Stimulated activated CD8-positive, alpha-beta memory T cell treated with anti-CD3 and anti-CD28 coated beads, Interleukin-2, amount 100 ng/mL, for 1 hour (primary cell): ENCODE measurements around the gene WFDC10B.
"Not testable (repeated sequence)": the region's sequence is repeated elsewhere in the genome, so short reads cannot be mapped to it uniquely, and the experiment has no call there.

Experiments used
- DNase-seq, 2 donors: peaks; one replicate each; pipeline ENCODE4 v3.0.0-alpha.2; 2020; ENCODE audit warnings: low read depth in 2 of 2

The WFDC10B gene

DNA sequence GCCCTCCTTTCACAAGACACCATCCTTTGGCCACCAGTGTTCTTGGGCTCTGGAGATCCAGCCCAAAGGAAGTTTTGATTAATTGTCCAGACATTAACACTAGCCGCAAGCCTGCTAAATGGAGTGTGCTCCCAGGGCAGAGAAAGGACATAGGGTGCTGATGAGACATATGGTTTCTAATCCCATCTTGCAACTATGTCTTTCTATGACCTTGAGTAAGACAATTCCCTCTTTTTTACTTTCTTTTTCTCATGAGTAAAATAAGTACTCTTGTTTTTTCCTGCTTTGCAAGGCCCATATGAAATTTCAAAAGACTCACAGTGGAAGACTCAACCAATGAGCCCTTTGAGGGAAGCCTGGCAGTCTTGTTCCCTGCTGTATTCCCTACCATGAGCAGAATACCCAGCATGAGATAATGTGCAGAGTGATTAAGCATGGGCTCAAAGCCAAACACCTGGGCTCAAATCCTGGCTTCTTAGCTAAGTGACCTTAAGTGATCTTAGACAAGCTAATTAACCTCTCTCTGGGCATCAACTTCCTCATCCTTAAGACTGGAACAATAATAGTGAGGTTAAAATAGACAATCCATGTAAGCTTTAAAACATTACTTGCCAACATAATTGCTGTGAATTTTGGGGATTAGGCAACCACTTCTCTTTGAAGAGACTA is at the start of gene WFDC10B:
WFDC10B (minus strand) TSS at position 51 of the 669 bp plus-strand sequence. CDS start 19,027 bp downstream, outside the sequence.
- no peak for DNase-seq

GRCh38 chr20:45752746-45753145 is 47.9 kb upstream of the WFDC10B start:
- no peak for DNase-seq

DNA sequence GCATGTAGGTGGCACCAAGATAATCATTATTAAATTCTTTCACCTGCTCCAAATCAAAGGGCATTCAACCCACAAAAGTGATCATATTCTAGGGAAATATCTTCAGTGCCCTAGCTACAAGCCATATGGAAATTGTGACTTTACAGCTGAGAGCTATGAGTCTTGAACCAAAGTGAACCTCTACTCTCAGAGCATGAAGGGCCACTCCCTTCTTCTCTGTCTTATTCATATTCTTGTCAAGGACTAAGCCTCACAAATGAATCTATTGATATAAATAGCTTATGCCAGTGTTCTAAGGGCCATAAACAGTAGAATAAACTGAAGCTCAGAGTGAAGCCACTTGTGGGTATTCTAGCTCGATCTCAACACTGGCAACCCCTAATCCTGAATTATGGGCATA is 46.9 kb upstream of the WFDC10B start:
- DNase-seq: no peak

- no peak for DNase-seq
These were observed 40.2 kb upstream of the WFDC10B start for GRCh38 chr20:45745015-45745414.

GRCh38 chr20:45742596-45742995 is 37.8 kb upstream of the WFDC10B start:
- DNase-seq: no peak

DNA sequence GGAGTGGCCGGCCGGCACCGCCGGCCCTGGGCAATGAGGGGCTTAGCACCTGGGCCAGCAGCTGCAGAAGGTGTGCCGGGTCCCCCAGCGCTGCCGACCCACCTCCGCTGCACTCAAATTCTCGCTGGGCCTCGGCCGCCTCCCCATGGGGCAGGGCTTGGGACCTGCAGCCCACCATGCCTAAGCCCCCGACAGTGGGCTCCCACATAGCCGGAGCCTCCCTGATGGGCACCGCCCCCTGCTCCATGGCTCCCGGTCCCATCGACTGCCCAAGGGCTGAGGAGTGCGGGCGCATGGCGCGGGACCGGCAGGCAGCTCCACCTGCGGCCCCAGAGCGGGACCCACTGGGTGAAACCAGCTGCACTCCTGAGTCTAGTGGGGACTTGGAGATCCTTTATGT is 31.2 kb upstream of the WFDC10B start:
- no peak for DNase-seq

DNA sequence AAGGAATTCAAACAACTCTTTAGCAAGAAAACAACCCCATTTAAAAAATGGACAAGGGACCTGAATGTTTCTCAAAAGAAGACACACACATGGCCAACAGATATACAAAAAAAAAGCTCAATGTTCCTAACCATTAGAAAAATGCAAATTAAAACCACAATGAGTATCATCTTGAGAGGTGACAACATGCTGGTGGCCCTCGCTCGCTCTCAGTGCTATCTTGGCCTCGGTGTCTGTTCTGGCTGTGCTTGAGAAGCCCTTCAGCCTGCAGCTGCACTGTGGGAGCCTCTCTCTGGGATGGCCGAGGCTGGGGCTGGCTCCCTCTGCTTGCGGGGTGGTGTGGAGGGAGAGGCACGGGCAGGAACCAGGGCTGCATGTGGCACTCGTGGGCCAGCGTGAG is 30.7 kb upstream of the WFDC10B start:
- DNase-seq: no peak

- no peak for DNase-seq
These were observed 27.4 kb upstream of the WFDC10B start for GRCh38 chr20:45732199-45732598.

- no peak for DNase-seq
These were observed 22.2 kb upstream of the WFDC10B start for GRCh38 chr20:45727044-45727443.

- no peak for DNase-seq
These were observed 20.3 kb upstream of the WFDC10B start for GRCh38 chr20:45725134-45725533.

DNA sequence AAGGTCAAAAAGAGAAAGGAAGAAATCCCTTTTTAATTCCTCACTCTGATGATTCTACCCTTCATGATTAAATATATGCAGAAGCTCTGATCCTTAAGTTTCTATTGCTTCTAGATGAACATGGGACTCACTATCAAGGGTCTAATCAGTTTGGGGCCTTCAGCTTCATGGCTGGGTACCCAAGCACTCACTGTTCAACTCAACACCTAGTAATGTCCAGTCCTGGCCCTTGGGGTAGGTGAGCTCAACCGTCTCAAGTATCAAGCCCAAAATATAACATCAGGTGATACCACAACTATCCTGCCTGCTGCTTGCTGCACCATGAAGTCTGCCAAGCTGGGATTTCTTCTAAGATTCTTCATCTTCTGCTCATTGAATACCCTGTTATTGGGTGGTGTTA is 17.2 kb upstream of the WFDC10B start, which contains the start of gene SPINT4:
SPINT4 (plus strand) TSS at position 301 of the 400 bp plus-strand sequence; CDS start at position 322, 21 bp downstream.
- no peak for DNase-seq

GRCh38 chr20:45716141-45716688 is 11.4 kb upstream of the WFDC10B start:
- not testable (repeated sequence) for DNase-seq

DNA sequence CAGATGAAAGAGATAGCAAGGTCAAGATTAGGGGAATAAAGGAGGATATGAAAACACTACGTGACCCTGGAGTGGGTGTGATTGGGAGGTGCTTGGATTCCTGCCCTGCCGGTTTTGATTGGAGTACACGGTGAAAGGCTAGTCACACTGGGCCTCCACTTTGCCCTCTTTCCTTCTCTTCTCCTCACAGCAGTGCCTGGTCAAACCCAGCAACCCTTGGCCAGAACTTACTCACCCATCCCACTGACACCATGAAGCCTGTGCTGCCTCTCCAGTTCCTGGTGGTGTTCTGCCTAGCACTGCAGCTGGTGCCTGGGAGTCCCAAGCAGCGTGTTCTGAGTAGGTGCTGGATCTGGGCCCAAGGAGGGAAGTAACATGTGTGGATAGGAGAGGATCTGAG is 2.9 kb downstream of the WFDC10B start, which contains the start of gene WFDC13:
WFDC13 (plus strand) TSS at position 166 of the 400 bp plus-strand sequence; CDS start at position 252, 86 bp downstream.
- no peak for DNase-seq

- no peak for DNase-seq
These were observed 3.7 kb downstream of the WFDC10B start for GRCh38 chr20:45701104-45701503.

DNA sequence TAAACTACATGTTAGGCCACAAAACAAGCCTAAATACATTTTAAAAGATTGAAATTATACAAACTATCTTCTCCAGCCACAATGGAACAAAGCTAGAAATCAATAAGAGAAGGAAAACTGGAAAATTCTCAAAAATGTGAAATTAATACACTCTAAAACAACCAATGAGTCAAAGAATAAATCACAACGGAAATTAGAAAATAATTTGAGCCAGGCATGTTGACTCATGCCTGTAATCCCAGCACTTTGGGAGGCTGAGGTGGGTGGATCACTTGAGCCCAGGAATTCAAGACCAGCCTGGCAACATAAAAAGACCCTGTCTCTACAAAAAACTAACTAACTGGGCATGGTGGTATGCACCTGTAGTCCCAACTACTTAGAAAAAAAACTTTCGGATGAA is 9.3 kb downstream of the WFDC10B start:
- no peak for DNase-seq

DNA sequence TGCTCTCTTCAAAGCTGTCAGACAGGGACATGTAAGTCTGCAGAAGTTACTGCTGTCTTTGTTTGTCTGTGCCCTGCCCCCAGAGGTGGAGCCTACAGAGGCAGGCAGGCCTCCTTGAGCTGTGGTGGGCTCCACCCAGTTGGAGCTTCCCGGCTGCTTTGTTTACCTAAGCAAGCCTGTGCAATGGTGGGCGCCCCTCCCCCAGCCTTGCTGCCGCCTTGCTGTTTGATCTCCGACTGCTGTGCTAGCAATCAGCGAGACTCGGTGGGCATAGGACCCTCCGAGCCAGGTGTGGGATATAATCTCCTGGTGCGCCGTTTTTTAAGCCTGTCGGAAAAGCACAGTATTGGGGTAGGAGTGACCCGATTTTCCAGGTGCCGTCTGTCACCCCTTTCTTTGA is 11.5 kb downstream of the WFDC10B start:
- not testable (repeated sequence) for DNase-seq

DNA sequence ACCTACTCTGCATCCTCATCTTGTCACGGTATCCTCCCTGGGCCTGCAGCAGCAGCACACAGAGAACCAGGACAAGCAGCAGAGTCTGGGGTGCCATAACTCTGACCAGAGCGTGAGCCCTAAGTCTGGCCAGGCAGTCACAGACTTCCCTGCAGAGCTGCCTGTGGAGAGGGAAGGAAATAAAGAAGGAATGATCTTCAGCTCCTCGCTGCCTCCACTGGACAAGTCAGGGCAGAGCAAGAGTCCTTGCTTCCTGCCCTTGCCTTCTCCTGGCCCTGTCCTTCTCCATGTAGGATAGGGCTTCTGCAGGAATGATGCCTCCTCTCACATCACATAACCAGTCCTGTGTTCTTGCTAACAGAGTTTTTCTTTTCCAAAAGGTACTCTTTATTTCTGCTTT is 18.9 kb downstream of the WFDC10B start:
- DNase-seq: no peak

GRCh38 chr20:45679650-45680049 is 25.2 kb downstream of the WFDC10B start:
- DNase-seq: no peak

- DNase-seq: no peak
These were observed 32.1 kb downstream of the WFDC10B start for GRCh38 chr20:45672765-45673164.

- no peak for DNase-seq
These were observed 34.7 kb downstream of the WFDC10B start, which contains the start of gene WFDC11 for GRCh38 chr20:45670139-45670538. TSS of gene WFDC11 (minus strand) at chr20:45670239. CDS start at chr20:45650600, 19,639 bp downstream.

- not testable (repeated sequence) for DNase-seq
These were observed 47.8 kb downstream of the WFDC10B start for GRCh38 chr20:45657038-45657437.

DNA sequence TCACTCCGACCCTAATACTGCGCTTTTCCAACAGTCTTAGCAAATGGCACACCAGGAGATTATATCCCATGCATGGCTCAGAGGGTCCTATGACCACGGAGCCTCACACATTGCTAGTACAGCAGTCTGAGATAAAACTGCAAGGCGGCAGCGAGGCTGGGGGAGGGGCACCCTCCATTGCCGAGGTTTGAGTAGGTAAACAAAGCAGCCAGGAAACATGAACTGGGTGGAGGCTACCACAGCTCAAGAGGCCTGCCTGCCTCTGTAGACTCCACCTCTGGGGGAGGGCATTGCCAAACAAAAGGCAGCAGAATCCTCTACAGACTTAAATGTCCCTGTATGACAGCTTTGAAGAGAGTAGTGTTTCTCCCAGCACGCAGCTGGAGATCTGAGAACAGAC is 53.1 kb downstream of the WFDC10B start:
- not testable (repeated sequence) for DNase-seq

GRCh38 chr20:45649312-45649863 is 55.4 kb downstream of the WFDC10B start:
- no peak for DNase-seq
